GM21526 (cell line): ENCODE measurements around the gene VPS13C.

Source experiments
- ATAC-seq: cut with Tn5 transposase; IDR thresholded peaks from one replicate; pipeline ENCODE4 v1.9.1; 2021; ENCODE audit warnings: moderate library complexity; ENCODE audit not compliant: unreplicated experiment, low FRiP score

VPS13C gene

GRCh38 chr15:61974118-61974517, 86.1 kb downstream of the VPS13C start:
- ATAC-seq: no peak

GRCh38 chr15:61951949-61952348, 108.3 kb downstream of the VPS13C start:
- ATAC-seq: no peak

GRCh38 chr15:61946778-61947177, 113.5 kb downstream of the VPS13C start:
- no peak for ATAC-seq

GRCh38 chr15:61943992-61944391, 116.3 kb downstream of the VPS13C start:
- ATAC-seq: no peak

- ATAC-seq: no peak
Measured at GRCh38 chr15:61938249-61938648, 122.0 kb downstream of the VPS13C start.

- no peak for ATAC-seq
Measured at GRCh38 chr15:61936528-61937195, 123.6 kb downstream of the VPS13C start.

GRCh38 chr15:61935493-61935892, 124.8 kb downstream of the VPS13C start:
- no peak for ATAC-seq

- no peak for ATAC-seq
Measured at GRCh38 chr15:61929452-61929851, 130.8 kb downstream of the VPS13C start.

- no peak for ATAC-seq
Measured at GRCh38 chr15:61923173-61923572, 137.1 kb downstream of the VPS13C start.

GRCh38 chr15:61921093-61921492, 139.2 kb downstream of the VPS13C start:
- ATAC-seq: no peak

GRCh38 chr15:61917457-61917856, 142.8 kb downstream of the VPS13C start:
- no peak for ATAC-seq

- ATAC-seq: no peak
Measured at GRCh38 chr15:61916104-61916503, 144.1 kb downstream of the VPS13C start.

- ATAC-seq: no peak
Measured at GRCh38 chr15:61915640-61916039, 144.6 kb downstream of the VPS13C start.

- ATAC-seq: no peak
Measured at GRCh38 chr15:61910839-61911369, 149.3 kb downstream of the VPS13C start.

GRCh38 chr15:61908241-61908640, 152.0 kb downstream of the VPS13C start:
- no peak for ATAC-seq

GRCh38 chr15:61907753-61908086, 152.5 kb downstream of the VPS13C start:
- ATAC-seq: no peak

GRCh38 chr15:61906961-61907752, 153.1 kb downstream of the VPS13C start:
- no peak for ATAC-seq

GRCh38 chr15:61893146-61893545, 167.1 kb downstream of the VPS13C start:
- no peak for ATAC-seq

- ATAC-seq: no peak
Measured at GRCh38 chr15:61892140-61892539, 168.1 kb downstream of the VPS13C start.

- ATAC-seq: no peak
Measured at GRCh38 chr15:61890106-61890505, 170.1 kb downstream of the VPS13C start.

GRCh38 chr15:61889706-61890105, 170.5 kb downstream of the VPS13C start:
- ATAC-seq: no peak
